Activated naive CD4-positive, alpha-beta T cell treated with anti-CD3 and anti-CD28 coated beads for 36 hours (primary cell): ENCODE data around the gene DCHS1. TPM values are rescaled to one million over a fixed set of nuclear protein-coding genes. Genes with fewer than 3 reads are reported as not detected.
"Not testable (repeated sequence)": the region's sequence is repeated elsewhere in the genome, so short reads cannot be mapped to it uniquely, and the experiment has no call there.

ENCODE experiments used
- CTCF ChIA-PET: fragments of 350-600 bp; sonication (Branson Sonifier 250); formaldehyde crosslinking; loops from one replicate; lab custom pipeline; 2021; ENCODE audit warnings: antibody characterized with exemption; lab: Charles Lee
- DNase-seq: peaks from one replicate; pipeline ENCODE4 v3.0.0-alpha.2; 2020
- H3K27ac Mint-ChIP-seq: one replicate; pipeline ENCODE4 v1.8.0; 2021; ENCODE audit warnings: mild to moderate bottlenecking, mixed read lengths
- H3K27me3 Mint-ChIP-seq: one replicate; pipeline ENCODE4 v1.8.0; 2021; ENCODE audit warnings: low read depth, mixed read lengths
- H3K36me3 Mint-ChIP-seq: one replicate; pipeline ENCODE4 v1.8.0; 2021; ENCODE audit warnings: low read depth, mixed read lengths
- H3K4me1 Mint-ChIP-seq: one replicate; pipeline ENCODE4 v1.8.0; 2021; ENCODE audit warnings: low read depth, mixed read lengths
- H3K4me3 Mint-ChIP-seq: one replicate; pipeline ENCODE4 v1.8.0; 2021; ENCODE audit warnings: mild to moderate bottlenecking, moderate library complexity, mixed read lengths
- H3K9me3 Mint-ChIP-seq: one replicate; pipeline ENCODE4 v1.8.0; 2021; ENCODE audit warnings: mixed read lengths
- intact Hi-C: fragments of 100-400 bp; cut with micrococcal nuclease; formaldehyde crosslinking; loops from one replicate; pipeline ENCODE4 v1.15.1; 2023
- total RNA-seq, 2 experiments: library from RNA; stranded (reverse); gene quantifications; one replicate each; pipeline ENCODE4 v1.2.3, GENCODE V29; 2021

DCHS1 gene
- total RNA-seq, 2 experiments from 2014 or later: 0.79 to 0.88 TPM

- intact Hi-C loops: loop anchor here (5.0 kb wide), 1 partner anchor 997 kb away; the partner anchor contains the start of genes TRIM22 and TRIM5
- H3K27me3 Mint-ChIP-seq, DNase-seq, H3K9me3 Mint-ChIP-seq: not testable (repeated sequence)
- CTCF ChIA-PET: interaction anchor here (0.6 to 3.0 kb wide), 18 partner anchors 8 to 185 kb away, joined by 3 to 37 read pairs (median 6); partner anchors contain the start of genes ILK, RRP8, TAF10 and TPP1
- Mint-ChIP-seq H3K4me1 (peaks cover 35% of the 10 kb centered on the region), H3K27ac (peak overlapping the region; percentile 98), H3K4me3 (peak overlapping the region; percentile 97), H3K36me3 (peaks cover 35% of the 10 kb centered on the region)
Measured at GRCh38 chr11:6684068-6684467, 28.5 kb upstream of the DCHS1 start.

- CTCF ChIA-PET: interaction anchor here (0.6 to 3.0 kb wide), 41 partner anchors 9 to 772 kb away, joined by 3 to 37 read pairs (median 4); partner anchors contain the start of genes ILK, RRP8, TAF10 and TPP1
- intact Hi-C loops: loop anchor here (1.0 to 5.0 kb wide), 16 partner anchors 11 to 996 kb away; partner anchors contain the start of genes ARFIP2, FHIP1B, SMPD1 and TAF10
- no peaks in the 10 kb centered on the region for H3K27me3 Mint-ChIP-seq
- H3K4me3 Mint-ChIP-seq: peak within 1 kb of the TSS; percentile 97
- no peaks in the 10 kb centered on the region for H3K9me3 Mint-ChIP-seq
- H3K4me1 Mint-ChIP-seq: peaks cover 35% of the 10 kb centered on the region
- DNase-seq: peak; percentile 100
- H3K27ac Mint-ChIP-seq: peak within 1 kb of the TSS; percentile 98
- peaks cover 37% of the 10 kb centered on the region for H3K36me3 Mint-ChIP-seq
Measured at GRCh38 chr11:6682936-6683861, 27.6 kb upstream of the DCHS1 start, which contains the start of gene MRPL17. Gene MRPL17 (minus strand): TSS chr11:6683340. CDS start chr11:6683296, 44 bp downstream.

- Mint-ChIP-seq H3K27me3 (no peaks in the 10 kb centered on the region), H3K4me3 (peak overlapping the region; percentile 97), H3K36me3 (peaks cover 40% of the 10 kb centered on the region), H3K9me3 (no peaks in the 10 kb centered on the region), H3K4me1 (peaks cover 31% of the 10 kb centered on the region), H3K27ac (peak overlapping the region; percentile 98)
- intact Hi-C loops: loop anchor here (2.0 to 5.0 kb wide), 4 partner anchors 16 to 995 kb away; partner anchors contain the start of genes TRIM22, TRIM3 and TRIM5
- no peak for DNase-seq
- CTCF ChIA-PET: interaction anchor here (0.7 to 3.0 kb wide), 20 partner anchors 9 to 303 kb away, joined by 3 to 37 read pairs (median 6); partner anchors contain the start of genes ILK, RRP8, TAF10 and TPP1
Measured at GRCh38 chr11:6682591-6682935, 27.0 kb upstream of the DCHS1 start.

GRCh38 chr11:6681949-6682348 is 26.3 kb upstream of the DCHS1 start:
- H3K36me3 Mint-ChIP-seq: peaks cover 40% of the 10 kb centered on the region
- DNase-seq: peak; percentile 34
- H3K27ac Mint-ChIP-seq: peak overlapping the region; percentile 98
- H3K27me3 Mint-ChIP-seq: no peaks in the 10 kb centered on the region
- H3K4me1 Mint-ChIP-seq: peaks cover 28% of the 10 kb centered on the region
- CTCF ChIA-PET: interaction anchor here (0.7 to 3.0 kb wide), 6 partner anchors 14 to 151 kb away, joined by 4 to 20 read pairs (median 10); partner anchors contain the start of gene TAF10
- H3K4me3 Mint-ChIP-seq: peak overlapping the region; percentile 97
- no peaks in the 10 kb centered on the region for H3K9me3 Mint-ChIP-seq
- intact Hi-C loops: loop anchor here (2.0 to 5.0 kb wide), 4 partner anchors 15 to 995 kb away; partner anchors contain the start of genes TRIM22, TRIM3 and TRIM5

- Mint-ChIP-seq H3K4me3 (peak overlapping the region; percentile 76), H3K9me3 (no peaks in the 10 kb centered on the region), H3K27me3 (no peaks in the 10 kb centered on the region), H3K4me1 (peaks cover 28% of the 10 kb centered on the region), H3K36me3 (peaks cover 40% of the 10 kb centered on the region), H3K27ac (peak overlapping the region; percentile 74)
- intact Hi-C loops: loop anchor here (5.0 kb wide), 1 partner anchor 994 kb away; the partner anchor contains the start of genes TRIM22 and TRIM5
- no peak for DNase-seq
- CTCF ChIA-PET: interaction anchor here (0.7 to 3.0 kb wide), 4 partner anchors 13 to 151 kb away, joined by 4 to 20 read pairs (median 10); partner anchors contain the start of gene TAF10
Measured at GRCh38 chr11:6681505-6681904, 25.9 kb upstream of the DCHS1 start.

- no peak overlapping the region for H3K27ac Mint-ChIP-seq
- intact Hi-C loops: no loop called here
- CTCF ChIA-PET: interaction anchor here (0.7 to 1.6 kb wide), 3 partner anchors 9 to 29 kb away, joined by 3 to 4 read pairs (median 3); no protein-coding TSS in a partner anchor
Measured at GRCh38 chr11:6677018-6677417, 21.4 kb upstream of the DCHS1 start.

GRCh38 chr11:6674862-6675261 is 19.3 kb upstream of the DCHS1 start:
- no peak for DNase-seq
- Mint-ChIP-seq H3K36me3 (peaks cover 13% of the 10 kb centered on the region), H3K27me3 (no peaks in the 10 kb centered on the region), H3K4me3 (no peak overlapping the region), H3K4me1 (peaks cover 52% of the 10 kb centered on the region), H3K27ac (no peak overlapping the region), H3K9me3 (no peaks in the 10 kb centered on the region)
- intact Hi-C loops: no loop called here
- CTCF ChIA-PET: no interaction called here

More at GRCh38 chr11:6677018-6677417, 21.4 kb upstream of the DCHS1 start:
- peaks cover 29% of the 10 kb centered on the region for H3K36me3 Mint-ChIP-seq
- no peak for DNase-seq
- peaks cover 50% of the 10 kb centered on the region for H3K4me1 Mint-ChIP-seq
- H3K4me3 Mint-ChIP-seq: no peak overlapping the region
- no peaks in the 10 kb centered on the region for H3K9me3 Mint-ChIP-seq
- no peaks in the 10 kb centered on the region for H3K27me3 Mint-ChIP-seq

GRCh38 chr11:6674219-6674597 is 18.6 kb upstream of the DCHS1 start:
- Mint-ChIP-seq H3K36me3 (peaks cover 7% of the 10 kb centered on the region), H3K27ac (no peak overlapping the region), H3K27me3 (no peaks in the 10 kb centered on the region), H3K4me1 (peaks cover 51% of the 10 kb centered on the region), H3K9me3 (no peaks in the 10 kb centered on the region), H3K4me3 (no peak overlapping the region)
- no peak for DNase-seq
- intact Hi-C loops: no loop called here
- CTCF ChIA-PET: interaction anchor here (1.3 to 1.9 kb wide), 2 partner anchors 9 to 295 kb away, joined by 4 to 8 read pairs; partner anchors contain the start of gene MRPL17

GRCh38 chr11:6673523-6674218 is 18.1 kb upstream of the DCHS1 start:
- Mint-ChIP-seq H3K27me3 (no peaks in the 10 kb centered on the region), H3K27ac (no peak overlapping the region), H3K4me3 (no peak overlapping the region), H3K9me3 (no peaks in the 10 kb centered on the region), H3K4me1 (peaks cover 50% of the 10 kb centered on the region), H3K36me3 (peaks cover 4% of the 10 kb centered on the region)
- DNase-seq: no peak
- CTCF ChIA-PET: interaction anchor here (1.3 to 1.9 kb wide), 2 partner anchors 10 to 295 kb away, joined by 4 to 8 read pairs; partner anchors contain the start of gene MRPL17
- intact Hi-C loops: no loop called here

- CTCF ChIA-PET: interaction anchor here (0.7 to 1.6 kb wide), 5 partner anchors 9 to 228 kb away, joined by 3 to 7 read pairs (median 4); partner anchors contain the start of gene MRPL17
- no peaks in the 10 kb centered on the region for H3K9me3 Mint-ChIP-seq
- DNase-seq: no peak
- no peak overlapping the region for H3K4me3 Mint-ChIP-seq
- H3K27me3 Mint-ChIP-seq: no peaks in the 10 kb centered on the region
- intact Hi-C loops: loop anchor here (2.0 kb wide), 1 partner anchor 17 kb away; the partner anchor contains the start of gene DCHS1
- H3K4me1 Mint-ChIP-seq: peaks cover 64% of the 10 kb centered on the region
- no peak overlapping the region for H3K27ac Mint-ChIP-seq
- H3K36me3 Mint-ChIP-seq: no peaks in the 10 kb centered on the region
Measured at GRCh38 chr11:6671991-6672390, 16.4 kb upstream of the DCHS1 start.

GRCh38 chr11:6670202-6670830 is 14.7 kb upstream of the DCHS1 start:
- H3K4me3 Mint-ChIP-seq: no peak overlapping the region
- H3K27me3 Mint-ChIP-seq: no peaks in the 10 kb centered on the region
- CTCF ChIA-PET: interaction anchor here (1.3 kb wide), 1 partner anchor 58 kb away, joined by 4 read pairs; the partner anchor contains the start of gene TAF10
- H3K27ac Mint-ChIP-seq: no peak overlapping the region
- peaks cover 73% of the 10 kb centered on the region for H3K4me1 Mint-ChIP-seq
- no peaks in the 10 kb centered on the region for H3K36me3 Mint-ChIP-seq
- H3K9me3 Mint-ChIP-seq: no peaks in the 10 kb centered on the region
- DNase-seq: no peak
- intact Hi-C loops: loop anchor here (2.0 kb wide), 1 partner anchor 16 kb away; the partner anchor contains the start of gene DCHS1
